ENCODE data around the gene TTLL6.

- TF ChIP-seq CTCF (IDR thresholded peaks at IDR 0.05; ENCODE audit: insufficient read depth, low read depth, low read length) (no peak), EZH2 (IDR thresholded peaks at IDR 0.05; ENCODE audit: insufficient read depth, low read length) (no peak)
These were observed 63.1 kb downstream of the TTLL6 start for GRCh38 chr17:48753794-48754499.

All from astrocyte (in vitro differentiated cells and primary cell).